ENCODE data around the gene ACBD6. TPM values are rescaled to one million over a fixed set of nuclear protein-coding genes. Genes with fewer than 3 reads are reported as not detected.

ACBD6 gene
- total and polyA plus RNA-seq, 10 of the 15 experiments (the other 5 are each of a cell fraction or from before 2014, with no cell fraction given) = 15.0 to 67.3 (median 55.0) TPM

DNA sequence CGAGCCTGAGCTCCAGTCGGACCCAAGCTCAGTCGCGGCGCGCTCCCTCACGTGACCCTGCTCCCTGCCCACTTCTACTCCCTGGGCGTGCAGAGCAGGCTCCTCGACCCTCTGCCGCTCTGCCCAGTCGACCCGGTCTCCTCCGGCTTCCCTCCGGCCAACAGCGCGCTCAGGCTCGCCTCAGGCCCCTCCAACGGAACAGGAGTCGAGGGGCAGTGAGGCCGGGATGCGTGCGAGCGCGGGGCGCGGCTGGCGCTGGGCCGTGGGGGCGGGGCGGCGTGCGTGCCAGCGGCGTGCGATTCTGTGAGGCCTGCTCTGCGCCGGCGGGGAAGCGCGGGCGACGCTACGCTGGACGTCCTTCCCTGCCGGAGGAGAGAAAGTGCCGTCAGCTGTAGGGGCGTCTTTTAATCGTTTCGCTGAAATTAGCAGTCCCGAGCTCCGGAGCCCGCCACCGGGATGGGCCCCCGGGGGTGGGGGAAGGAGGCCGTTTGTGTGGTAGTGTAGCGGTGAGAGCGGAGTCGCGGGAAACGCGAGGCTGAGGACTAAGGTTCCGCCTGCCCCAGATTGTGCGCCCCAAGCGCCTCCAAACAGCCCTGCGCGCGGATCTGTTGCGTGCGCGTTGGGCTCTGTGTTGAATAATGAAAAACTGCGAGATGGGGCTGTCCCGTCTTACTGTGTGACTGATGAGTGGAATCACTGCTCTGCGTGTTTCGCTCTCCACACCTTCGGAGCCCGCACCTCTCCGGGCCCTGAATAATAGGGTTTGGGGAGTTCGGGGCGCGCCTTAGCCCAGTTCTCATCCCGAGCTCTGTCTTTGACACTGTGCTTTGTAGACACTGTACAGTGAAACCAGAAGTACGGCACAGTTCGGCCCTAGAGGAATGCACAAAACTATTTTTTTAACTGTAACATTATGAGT lies at the start of gene ACBD6 (continued):
- TF ChIP-seq SMAD5 (IDR thresholded peaks at IDR 0.05; ENCODE audit: low read depth) (peak; percentile 69; the same call in 1 of the 2 replicates), ASH2L (IDR thresholded peaks at IDR 0.05; ENCODE audit: borderline replicate concordance, low read depth) (peak; percentile 98; the same call in 1 of the 2 replicates), SPI1 (IDR thresholded peaks at IDR 0.05; ENCODE audit: borderline replicate concordance, insufficient read depth, low read depth, low read length) (no peak), HDAC6 (IDR thresholded peaks at IDR 0.05; ENCODE audit: unreplicated experiment) (peak; percentile 36), CREB1 (IDR thresholded peaks at IDR 0.05; ENCODE audit: low read depth) (peak; percentile 66), SMC3 (IDR thresholded peaks at IDR 0.05; ENCODE audit: borderline replicate concordance, low read length) (no peak), CBX3 (IDR thresholded peaks at IDR 0.05; ENCODE audit: borderline replicate concordance, low read depth) (no peak), SIN3A (IDR thresholded peaks at IDR 0.05; ENCODE audit: low read depth, low read length) (0 out of 2 replicates have a peak, but pooled peaks have one; percentile 49), NR2C1 (IDR thresholded peaks at IDR 0.05) (peak; percentile 62; the same call in 1 of the 2 replicates), BCL11A (IDR thresholded peaks at IDR 0.05; ENCODE audit: low read depth, low read length) (no peak), SREBF2 (IDR thresholded peaks at IDR 0.05; ENCODE audit: low read length) (no peak), FOXM1 (IDR thresholded peaks at IDR 0.05; ENCODE audit: low read depth, low read length) (peak; percentile 62), ZBED1 (IDR thresholded peaks at IDR 0.05; ENCODE audit: borderline replicate concordance) (peak; percentile 49; the same call in 1 of the 2 replicates), ATF7 (IDR thresholded peaks at IDR 0.05; ENCODE audit: low read depth) (peak; percentile 52)
- TF ChIP-seq, protein P1, sequence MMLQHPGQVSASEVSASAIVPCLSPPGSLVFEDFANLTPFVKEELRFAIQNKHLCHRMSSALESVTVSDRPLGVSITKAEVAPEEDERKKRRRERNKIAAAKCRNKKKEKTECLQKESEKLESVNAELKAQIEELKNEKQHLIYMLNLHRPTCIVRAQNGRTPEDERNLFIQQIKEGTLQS (IDR thresholded peaks at IDR 0.05; ENCODE audit: borderline replicate concordance, extremely low read depth, low read depth, low read length) = peak; percentile 68; the same call in 1 of the 2 replicates
- TF ChIP-seq, protein P2, sequence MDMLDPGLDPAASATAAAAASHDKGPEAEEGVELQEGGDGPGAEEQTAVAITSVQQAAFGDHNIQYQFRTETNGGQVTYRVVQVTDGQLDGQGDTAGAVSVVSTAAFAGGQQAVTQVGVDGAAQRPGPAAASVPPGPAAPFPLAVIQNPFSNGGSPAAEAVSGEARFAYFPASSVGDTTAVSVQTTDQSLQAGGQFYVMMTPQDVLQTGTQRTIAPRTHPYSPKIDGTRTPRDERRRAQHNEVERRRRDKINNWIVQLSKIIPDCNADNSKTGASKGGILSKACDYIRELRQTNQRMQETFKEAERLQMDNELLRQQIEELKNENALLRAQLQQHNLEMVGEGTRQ (IDR thresholded peaks at IDR 0.05; ENCODE audit: borderline replicate concordance, low read depth, low read length) = peak; percentile 79
- TF ChIP-seq, protein P3, sequence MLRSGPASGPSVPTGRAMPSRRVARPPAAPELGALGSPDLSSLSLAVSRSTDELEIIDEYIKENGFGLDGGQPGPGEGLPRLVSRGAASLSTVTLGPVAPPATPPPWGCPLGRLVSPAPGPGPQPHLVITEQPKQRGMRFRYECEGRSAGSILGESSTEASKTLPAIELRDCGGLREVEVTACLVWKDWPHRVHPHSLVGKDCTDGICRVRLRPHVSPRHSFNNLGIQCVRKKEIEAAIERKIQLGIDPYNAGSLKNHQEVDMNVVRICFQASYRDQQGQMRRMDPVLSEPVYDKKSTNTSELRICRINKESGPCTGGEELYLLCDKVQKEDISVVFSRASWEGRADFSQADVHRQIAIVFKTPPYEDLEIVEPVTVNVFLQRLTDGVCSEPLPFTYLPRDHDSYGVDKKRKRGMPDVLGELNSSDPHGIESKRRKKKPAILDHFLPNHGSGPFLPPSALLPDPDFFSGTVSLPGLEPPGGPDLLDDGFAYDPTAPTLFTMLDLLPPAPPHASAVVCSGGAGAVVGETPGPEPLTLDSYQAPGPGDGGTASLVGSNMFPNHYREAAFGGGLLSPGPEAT (IDR thresholded peaks at IDR 0.05; ENCODE audit: low read depth) = peak; percentile 48
- TF ChIP-seq, protein P4, sequence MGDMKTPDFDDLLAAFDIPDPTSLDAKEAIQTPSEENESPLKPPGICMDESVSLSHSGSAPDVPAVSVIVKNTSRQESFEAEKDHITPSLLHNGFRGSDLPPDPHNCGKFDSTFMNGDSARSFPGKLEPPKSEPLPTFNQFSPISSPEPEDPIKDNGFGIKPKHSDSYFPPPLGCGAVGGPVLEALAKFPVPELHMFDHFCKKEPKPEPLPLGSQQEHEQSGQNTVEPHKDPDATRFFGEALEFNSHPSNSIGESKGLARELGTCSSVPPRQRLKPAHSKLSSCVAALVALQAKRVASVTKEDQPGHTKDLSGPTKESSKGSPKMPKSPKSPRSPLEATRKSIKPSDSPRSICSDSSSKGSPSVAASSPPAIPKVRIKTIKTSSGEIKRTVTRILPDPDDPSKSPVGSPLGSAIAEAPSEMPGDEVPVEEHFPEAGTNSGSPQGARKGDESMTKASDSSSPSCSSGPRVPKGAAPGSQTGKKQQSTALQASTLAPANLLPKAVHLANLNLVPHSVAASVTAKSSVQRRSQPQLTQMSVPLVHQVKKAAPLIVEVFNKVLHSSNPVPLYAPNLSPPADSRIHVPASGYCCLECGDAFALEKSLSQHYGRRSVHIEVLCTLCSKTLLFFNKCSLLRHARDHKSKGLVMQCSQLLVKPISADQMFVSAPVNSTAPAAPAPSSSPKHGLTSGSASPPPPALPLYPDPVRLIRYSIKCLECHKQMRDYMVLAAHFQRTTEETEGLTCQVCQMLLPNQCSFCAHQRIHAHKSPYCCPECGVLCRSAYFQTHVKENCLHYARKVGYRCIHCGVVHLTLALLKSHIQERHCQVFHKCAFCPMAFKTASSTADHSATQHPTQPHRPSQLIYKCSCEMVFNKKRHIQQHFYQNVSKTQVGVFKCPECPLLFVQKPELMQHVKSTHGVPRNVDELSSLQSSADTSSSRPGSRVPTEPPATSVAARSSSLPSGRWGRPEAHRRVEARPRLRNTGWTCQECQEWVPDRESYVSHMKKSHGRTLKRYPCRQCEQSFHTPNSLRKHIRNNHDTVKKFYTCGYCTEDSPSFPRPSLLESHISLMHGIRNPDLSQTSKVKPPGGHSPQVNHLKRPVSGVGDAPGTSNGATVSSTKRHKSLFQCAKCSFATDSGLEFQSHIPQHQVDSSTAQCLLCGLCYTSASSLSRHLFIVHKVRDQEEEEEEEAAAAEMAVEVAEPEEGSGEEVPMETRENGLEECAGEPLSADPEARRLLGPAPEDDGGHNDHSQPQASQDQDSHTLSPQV (IDR thresholded peaks at IDR 0.05) = no peak; the same call in 1 of the 2 replicates
- TF ChIP-seq, protein P5, sequence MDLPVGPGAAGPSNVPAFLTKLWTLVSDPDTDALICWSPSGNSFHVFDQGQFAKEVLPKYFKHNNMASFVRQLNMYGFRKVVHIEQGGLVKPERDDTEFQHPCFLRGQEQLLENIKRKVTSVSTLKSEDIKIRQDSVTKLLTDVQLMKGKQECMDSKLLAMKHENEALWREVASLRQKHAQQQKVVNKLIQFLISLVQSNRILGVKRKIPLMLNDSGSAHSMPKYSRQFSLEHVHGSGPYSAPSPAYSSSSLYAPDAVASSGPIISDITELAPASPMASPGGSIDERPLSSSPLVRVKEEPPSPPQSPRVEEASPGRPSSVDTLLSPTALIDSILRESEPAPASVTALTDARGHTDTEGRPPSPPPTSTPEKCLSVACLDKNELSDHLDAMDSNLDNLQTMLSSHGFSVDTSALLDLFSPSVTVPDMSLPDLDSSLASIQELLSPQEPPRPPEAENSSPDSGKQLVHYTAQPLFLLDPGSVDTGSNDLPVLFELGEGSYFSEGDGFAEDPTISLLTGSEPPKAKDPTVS (IDR thresholded peaks at IDR 0.05; ENCODE audit: low read depth, low read length) = no peak

Data from GM12878 (cell line).